Head of caudate nucleus (tissue), 42 donors: ENCODE data around the gene KMT2B.
"Not testable (repeated sequence)": the region's sequence is repeated elsewhere in the genome, so short reads cannot be mapped to it uniquely, and the experiment has no call there.

Experiments
- DNase-seq, 42 donors: peaks; one replicate each; pipeline versions ENCODE4 v3.0.0 to v3.0.0-alpha.2; 2020 to 2021; ENCODE audit warnings: mixed read lengths in 7 of 42
- intact Hi-C: fragments of 100-400 bp; cut with DNase I; formaldehyde crosslinking; loops from one replicate; pipeline ENCODE4 v1.15.0; 2022

Gene KMT2B

DNA sequence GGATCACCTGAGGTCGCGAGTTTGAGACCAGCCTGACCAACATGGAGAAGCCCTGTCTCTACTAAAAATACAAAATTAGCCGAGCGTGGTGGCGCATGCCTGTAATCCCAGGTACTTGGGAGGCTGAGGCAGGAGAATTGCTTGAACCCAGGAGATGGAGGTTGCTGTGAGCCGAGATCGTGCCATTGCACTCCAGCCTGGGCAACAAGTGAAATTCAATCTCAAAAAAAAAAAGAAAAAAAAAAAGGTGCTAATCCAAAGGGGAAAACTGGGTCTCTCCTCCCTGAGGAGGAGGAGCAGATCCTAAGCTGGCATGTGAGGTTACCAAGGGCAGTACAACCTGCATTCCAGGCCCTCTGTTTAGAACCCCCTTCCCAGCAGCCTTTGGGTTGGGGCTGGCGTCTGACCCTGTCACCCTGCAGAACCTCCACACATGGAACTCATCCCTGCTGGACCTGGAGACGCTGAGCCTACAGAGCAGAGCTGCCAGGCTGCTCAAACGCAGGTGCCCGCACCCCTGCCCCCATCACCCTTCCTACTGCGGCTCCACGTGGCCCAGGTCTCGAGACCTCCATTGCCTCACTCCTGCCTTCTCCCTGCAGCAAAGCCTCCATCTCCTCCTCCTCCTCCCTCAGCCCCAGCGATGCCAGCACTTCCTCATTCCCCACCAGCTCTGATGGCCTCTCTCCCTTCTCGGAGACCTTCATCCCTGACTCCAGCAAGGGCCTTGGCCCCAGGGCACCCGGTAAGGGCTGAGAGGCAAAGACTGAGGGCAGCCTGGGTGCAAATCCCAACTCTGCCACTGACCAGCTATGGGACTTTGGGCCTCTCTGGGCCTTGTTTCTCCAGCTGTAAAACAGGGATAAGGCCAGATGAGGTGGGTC is 46.9 kb downstream of the KMT2B start:
- no peak for DNase-seq
- intact Hi-C loops, result no loop called here

- no peak for DNase-seq
- intact Hi-C loops, result no loop called here
These were observed 48.8 kb downstream of the KMT2B start for GRCh38 chr19:35766571-35767104.

DNA sequence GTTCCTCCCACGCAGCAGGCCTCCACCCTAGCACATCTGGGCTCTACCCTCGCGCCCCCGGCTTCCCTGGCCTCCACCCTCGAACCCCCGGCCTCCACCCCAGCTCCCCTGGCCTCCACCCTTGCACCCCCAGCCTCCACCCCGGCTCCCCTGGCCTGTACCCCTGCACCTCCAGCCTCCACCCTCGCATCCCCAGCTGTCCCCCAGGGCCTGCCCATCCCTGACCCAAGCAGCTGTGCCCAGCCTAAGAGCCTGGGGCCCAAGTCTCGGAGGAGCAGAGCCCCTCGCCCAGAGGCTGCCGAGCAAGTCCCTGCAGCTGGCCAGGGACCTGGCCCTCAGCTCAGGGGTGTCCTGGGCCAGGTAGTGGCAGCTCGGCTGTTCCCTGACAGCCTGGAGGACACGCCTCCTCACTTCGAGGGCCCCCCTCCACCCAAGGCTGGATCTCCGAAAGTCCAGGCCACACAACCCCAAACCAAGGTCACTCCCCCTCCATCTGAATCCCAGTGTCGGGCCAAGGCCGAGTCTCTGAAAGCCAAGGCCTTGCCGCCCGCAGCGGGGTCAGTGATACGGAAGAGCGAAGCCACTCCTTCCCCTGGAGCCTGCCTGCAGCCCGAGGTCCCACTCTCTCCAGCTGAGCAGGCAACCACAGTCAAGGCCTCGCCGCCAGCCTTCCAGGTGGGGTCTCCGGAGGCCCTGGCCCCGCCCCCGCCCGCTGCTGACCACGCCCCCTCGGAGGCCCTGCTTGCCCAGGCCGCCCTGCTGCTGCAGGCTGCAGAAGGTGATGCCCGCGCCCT is 49.7 kb downstream of the KMT2B start:
- DNase-seq, result no peak
- intact Hi-C loops, result no loop called here

DNA sequence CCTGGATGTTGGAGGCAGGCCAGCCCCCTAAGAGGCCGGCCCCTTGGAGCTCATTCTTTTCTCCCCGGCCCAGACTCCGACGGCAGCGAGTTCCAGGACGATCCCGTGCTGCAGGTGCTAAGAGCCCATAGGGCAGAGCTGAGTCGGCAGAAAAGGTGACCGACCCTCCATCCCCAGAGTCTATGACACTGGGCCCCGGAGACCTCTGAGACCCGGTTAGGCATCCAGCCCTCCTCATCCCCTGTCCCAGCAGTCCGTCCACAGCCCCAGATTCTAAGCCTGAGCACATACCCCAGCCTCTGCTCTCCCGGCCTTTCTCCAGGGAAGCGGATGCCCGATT is 50.2 kb downstream of the KMT2B start:
- no peak for DNase-seq
- intact Hi-C loops, result no loop called here

GRCh38 chr19:35772362-35772761 is 54.6 kb downstream of the KMT2B start:
- intact Hi-C loops, DNase-seq: not testable (repeated sequence)

DNA sequence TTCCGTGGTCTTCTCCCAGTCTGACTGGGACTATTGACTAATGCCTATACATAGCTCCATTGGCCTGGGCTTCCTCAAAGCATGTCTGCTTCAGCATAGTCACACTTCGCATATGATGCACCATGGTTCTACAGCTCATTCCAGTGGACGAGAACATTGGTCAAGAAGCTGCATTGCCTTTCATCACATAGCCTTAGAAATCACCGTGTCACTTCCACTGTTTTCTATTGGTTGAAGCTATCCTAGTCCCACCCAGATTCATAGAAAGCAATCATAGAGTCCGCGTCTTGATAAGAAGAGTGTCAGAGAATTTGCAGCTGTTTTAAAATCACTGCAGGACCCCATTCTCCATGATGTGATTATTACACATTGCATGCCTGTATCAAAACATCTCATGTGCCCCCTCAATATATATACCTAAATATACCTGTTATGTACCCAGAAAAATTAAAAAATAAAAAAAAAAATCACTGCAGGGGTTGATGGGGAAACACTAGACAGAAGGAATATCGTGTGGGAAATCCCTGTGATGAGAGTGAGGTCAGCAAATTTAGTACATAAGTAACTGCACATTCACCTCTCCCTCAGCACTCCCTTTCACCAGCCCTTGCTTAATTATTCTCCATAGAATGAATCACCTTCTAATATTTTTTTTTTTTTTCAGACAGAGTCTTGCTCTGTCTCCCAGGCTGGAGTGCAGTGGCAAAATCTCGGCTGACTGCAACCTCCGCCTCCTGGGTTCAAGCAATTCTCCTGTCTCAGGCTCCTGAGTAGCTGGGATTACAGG is 55.4 kb downstream of the KMT2B start:
- intact Hi-C loops, result no loop called here
- DNase-seq, result no peak

DNA sequence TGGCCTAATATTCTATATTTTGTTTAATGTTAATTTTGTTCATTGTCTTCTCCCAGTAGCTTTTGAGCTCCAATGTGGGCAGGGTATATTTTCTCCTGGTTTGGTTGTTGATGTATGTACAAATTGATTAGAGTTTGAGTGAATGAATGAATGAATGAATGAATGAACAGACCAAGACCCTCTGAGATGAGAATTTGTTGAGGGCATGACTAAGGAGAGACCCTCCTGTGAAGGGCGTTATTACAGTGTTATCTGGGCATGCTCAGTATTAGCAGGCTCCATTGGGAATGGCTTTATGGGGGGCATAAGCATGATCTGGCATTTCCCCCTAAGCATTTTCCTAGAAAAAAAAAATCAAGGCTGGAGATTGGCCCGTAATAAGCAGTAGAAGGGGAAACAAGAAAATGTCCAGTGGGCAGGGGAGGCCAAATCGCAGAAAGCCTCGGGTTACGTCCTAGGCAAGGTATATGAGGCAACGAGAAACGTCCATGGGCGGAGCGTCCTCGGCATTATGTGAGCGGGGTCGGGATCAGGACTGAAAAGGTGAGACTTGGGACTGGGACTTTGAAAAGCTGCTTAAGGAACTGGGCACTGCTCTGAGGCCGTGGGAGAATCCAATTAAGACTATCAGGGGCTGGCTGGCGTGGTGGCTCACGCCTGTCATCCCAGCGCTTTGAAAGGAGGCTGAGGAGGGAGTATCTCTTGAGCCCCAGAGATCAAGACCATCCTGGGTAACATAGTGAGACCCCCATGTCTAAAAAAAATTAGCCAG is 56.7 kb downstream of the KMT2B start:
- no peak for DNase-seq
- intact Hi-C loops, result loop anchor here (5.0 kb wide), 1 partner anchor 93 kb away; the partner anchor contains the start of gene APLP1

- DNase-seq, result no peak
- intact Hi-C loops, result loop anchor here (5.0 kb wide), 1 partner anchor 92 kb away; the partner anchor contains the start of gene APLP1
These were observed 57.2 kb downstream of the KMT2B start for GRCh38 chr19:35775046-35775297.

DNA sequence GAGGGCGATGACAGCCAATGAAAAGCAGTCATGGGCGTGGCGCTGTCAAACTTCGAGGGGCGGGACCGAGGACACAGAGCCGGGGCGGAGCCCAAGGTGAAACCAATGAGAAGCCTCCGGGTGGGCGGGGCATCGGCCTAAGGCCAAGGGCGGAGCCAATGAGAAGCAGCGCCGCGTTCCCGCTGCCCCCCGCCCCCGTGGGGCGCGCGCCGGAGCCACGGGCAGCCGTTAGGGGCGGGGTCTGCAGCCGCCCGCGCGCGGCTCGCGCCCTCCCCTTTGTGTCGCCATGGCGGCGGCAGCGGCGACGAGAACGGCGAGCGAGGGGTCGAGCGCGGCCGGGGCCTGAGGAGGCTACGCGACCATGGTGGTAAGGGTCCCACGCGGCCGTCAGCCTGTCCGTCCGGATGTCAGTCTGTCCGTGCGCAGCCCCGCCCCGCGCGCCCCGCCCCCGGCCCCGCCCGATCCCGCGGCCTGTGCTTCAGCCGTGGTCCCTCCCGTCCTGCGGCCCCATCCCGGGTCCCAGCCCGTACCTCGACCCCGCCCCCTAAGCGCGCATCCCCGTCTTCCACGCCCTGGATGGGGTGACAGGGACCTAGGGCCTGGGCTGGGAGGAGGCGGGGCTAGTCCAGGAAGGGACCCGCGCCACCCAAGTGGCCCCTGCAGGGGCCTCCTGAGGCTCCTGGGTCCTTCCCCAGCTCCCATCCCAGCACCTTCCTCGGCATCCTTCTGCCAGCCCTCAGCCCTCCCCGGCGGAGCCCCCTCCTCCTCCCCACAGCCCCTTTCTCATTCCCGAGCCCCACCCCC is 57.7 kb downstream of the KMT2B start, which contains the start of gene ARHGAP33:
TSS of gene ARHGAP33 (plus strand) at position 267 of the 804 bp plus-strand sequence. CDS start at position 362, 95 bp downstream.
- DNase-seq, result peak; percentile 98 to 100 (median 100)
- intact Hi-C loops, result loop anchor here (5.0 kb wide), 1 partner anchor 92 kb away; the partner anchor contains the start of gene APLP1

DNA sequence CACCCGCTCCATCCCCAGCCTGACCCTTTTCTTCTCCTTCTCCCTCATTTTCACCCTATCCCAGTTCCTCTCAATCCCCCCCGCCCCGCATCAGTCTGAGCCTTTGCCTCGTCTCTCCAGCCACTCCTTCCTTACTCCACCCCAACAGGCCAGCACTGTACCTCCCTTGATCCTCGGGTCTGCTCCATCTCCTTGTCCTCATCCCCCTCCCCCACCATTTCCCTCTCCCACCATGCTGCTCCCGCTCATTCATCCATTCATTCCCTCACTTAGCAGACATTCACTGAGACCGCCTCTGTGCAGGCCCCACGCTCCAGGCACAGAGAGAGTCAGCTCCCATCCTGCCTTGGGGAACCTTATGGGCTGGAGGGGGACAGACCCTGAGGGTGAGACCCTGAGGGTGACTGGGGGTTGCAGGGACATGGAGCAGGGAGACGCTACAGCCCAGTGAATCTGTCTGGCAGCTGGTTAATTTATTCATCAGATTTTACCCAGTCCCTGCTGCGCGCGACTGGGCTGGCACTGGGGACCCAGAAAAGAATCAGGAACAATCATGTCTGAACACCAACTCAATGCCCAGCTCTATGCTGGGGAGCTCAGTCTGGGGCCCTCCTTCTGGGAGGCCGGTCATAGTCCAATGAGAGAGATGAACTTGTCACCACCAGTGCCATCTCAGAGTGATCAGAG is 58.4 kb downstream of the KMT2B start:
- intact Hi-C loops, result loop anchor here (5.0 kb wide), 1 partner anchor 91 kb away; the partner anchor contains the start of gene APLP1
- DNase-seq, result peak in 4 of 42 donors; percentile 26 to 52 (median 42)

DNA sequence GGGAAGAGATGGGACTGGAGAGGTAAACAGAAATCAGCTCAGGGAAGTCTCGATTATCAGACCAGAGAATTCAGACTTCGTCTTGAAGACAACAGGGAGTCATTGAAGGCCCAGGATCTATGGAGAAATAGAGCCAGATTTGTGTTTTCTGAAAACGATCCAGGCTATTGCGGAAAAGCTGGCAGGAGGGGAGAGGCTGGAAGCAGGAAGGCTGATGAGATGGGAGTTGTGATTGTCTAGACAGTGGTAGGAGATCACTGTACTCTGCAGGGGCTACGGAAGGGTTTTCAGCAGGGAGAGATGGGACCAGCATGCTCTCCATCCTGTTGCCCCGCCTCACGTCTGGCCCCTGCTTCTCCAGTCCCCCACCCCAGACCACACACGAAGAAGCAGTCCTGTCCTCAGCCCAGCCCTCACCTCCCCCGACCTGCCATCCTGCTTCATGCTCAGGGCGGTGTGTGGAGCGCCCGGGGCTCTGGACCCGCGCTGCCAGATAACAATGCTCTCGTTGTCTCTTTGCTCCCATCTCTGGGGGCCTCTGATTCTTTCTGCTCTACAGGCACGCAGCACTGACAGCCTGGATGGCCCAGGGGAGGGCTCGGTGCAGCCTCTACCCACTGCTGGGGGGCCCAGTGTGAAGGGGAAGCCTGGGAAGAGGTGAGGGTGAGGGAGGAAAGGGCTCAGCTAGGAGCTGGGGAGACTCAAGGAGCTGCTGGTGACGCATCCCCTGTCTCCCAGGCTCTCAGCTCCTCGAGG is 59.5 kb downstream of the KMT2B start:
- DNase-seq, result peak in 26 of 42 donors; percentile 29 to 72 (median 56)
- intact Hi-C loops, result loop anchor here (5.0 kb wide), 1 partner anchor 90 kb away; the partner anchor contains the start of gene APLP1

GRCh38 chr19:35777961-35778360 is 60.2 kb downstream of the KMT2B start:
- intact Hi-C loops, result loop anchor here (5.0 kb wide), 1 partner anchor 89 kb away; the partner anchor contains the start of gene APLP1
- no peak for DNase-seq

GRCh38 chr19:35779033-35779432 is 61.2 kb downstream of the KMT2B start:
- intact Hi-C loops, result loop anchor here (5.0 kb wide), 1 partner anchor 88 kb away; the partner anchor contains the start of gene APLP1
- DNase-seq, result peak in 24 of 42 donors; percentile 26 to 79 (median 59)

GRCh38 chr19:35780058-35780457 is 62.3 kb downstream of the KMT2B start:
- intact Hi-C loops, result no loop called here
- DNase-seq, result no peak

GRCh38 chr19:35780717-35781116 is 62.9 kb downstream of the KMT2B start:
- intact Hi-C loops, result no loop called here
- no peak for DNase-seq

GRCh38 chr19:35781650-35782049 is 63.8 kb downstream of the KMT2B start:
- no peak for DNase-seq
- intact Hi-C loops, result no loop called here
